ENCODE measurements around the gene KRTAP4-1.
"Not testable (repeated sequence)": the region's sequence is repeated elsewhere in the genome, so short reads cannot be mapped to it uniquely, and the experiment has no call there.

KRTAP4-1 gene

GRCh38 chr17:41184480-41184961, at the start of gene KRTAP4-1:
Gene KRTAP4-1 (minus strand): TSS chr17:41184911. CDS start chr17:41184854, 57 bp downstream.
- Histone ChIP-seq H3K27me3 (ENCODE audit: control insufficient read depth, insufficient read depth, low read length) (no peaks in the 10 kb centered on the region), H3K36me3 (ENCODE audit: control insufficient read depth, insufficient read depth, low read length) (no peaks in the 10 kb centered on the region), H3K9me3 (ENCODE audit: control insufficient read depth, insufficient read depth, low read length) (no peaks in the 10 kb centered on the region), H3K9ac (ENCODE audit: low read depth, low read length) (no peak within 1 kb of the TSS), H3K4me1 (ENCODE audit: control insufficient read depth, insufficient read depth, low read length) (no peaks in the 10 kb centered on the region), H3K4me3 (ENCODE audit: low read depth, low read length) (no peak within 1 kb of the TSS), H3K27ac (ENCODE audit: low read depth, low read length) (no peak within 1 kb of the TSS)

GRCh38 chr17:41232399-41233105, 47.8 kb upstream of the KRTAP4-1 start, which contains the start of gene KRTAP9-3:
Gene KRTAP9-3 (plus strand): TSS chr17:41232449. CDS start chr17:41232502, 53 bp downstream.
- H3K27me3 ChIP-seq (ENCODE audit: control insufficient read depth, insufficient read depth, low read length); H3K4me1 ChIP-seq (ENCODE audit: control insufficient read depth, insufficient read depth, low read length); H3K9me3 ChIP-seq (ENCODE audit: control insufficient read depth, insufficient read depth, low read length); H3K9ac ChIP-seq (ENCODE audit: low read depth, low read length); H3K36me3 ChIP-seq (ENCODE audit: control insufficient read depth, insufficient read depth, low read length); H3K27ac ChIP-seq (ENCODE audit: low read depth, low read length); H3K4me3 ChIP-seq (ENCODE audit: low read depth, low read length): not testable (repeated sequence)

GRCh38 chr17:41231731-41232130, 47.0 kb upstream of the KRTAP4-1 start:
- Histone ChIP-seq H3K4me3 (ENCODE audit: low read depth, low read length) (no peak overlapping the region), H3K4me1 (ENCODE audit: control insufficient read depth, insufficient read depth, low read length) (no peaks in the 10 kb centered on the region), H3K27ac (ENCODE audit: low read depth, low read length) (no peak overlapping the region), H3K36me3 (ENCODE audit: control insufficient read depth, insufficient read depth, low read length) (no peaks in the 10 kb centered on the region), H3K9ac (ENCODE audit: low read depth, low read length) (no peak overlapping the region), H3K9me3 (ENCODE audit: control insufficient read depth, insufficient read depth, low read length) (no peaks in the 10 kb centered on the region), H3K27me3 (ENCODE audit: control insufficient read depth, insufficient read depth, low read length) (no peaks in the 10 kb centered on the region)

- H3K27ac ChIP-seq (ENCODE audit: low read depth, low read length): no peak overlapping the region
- no peaks in the 10 kb centered on the region for H3K36me3 ChIP-seq (ENCODE audit: control insufficient read depth, insufficient read depth, low read length)
- H3K9ac ChIP-seq (ENCODE audit: low read depth, low read length): no peak overlapping the region
- no peak overlapping the region for H3K4me3 ChIP-seq (ENCODE audit: low read depth, low read length)
- no peaks in the 10 kb centered on the region for H3K4me1 ChIP-seq (ENCODE audit: control insufficient read depth, insufficient read depth, low read length)
- no peaks in the 10 kb centered on the region for H3K27me3 ChIP-seq (ENCODE audit: control insufficient read depth, insufficient read depth, low read length)
- no peaks in the 10 kb centered on the region for H3K9me3 ChIP-seq (ENCODE audit: control insufficient read depth, insufficient read depth, low read length)
Observed at GRCh38 chr17:41230094-41230493, 45.4 kb upstream of the KRTAP4-1 start.

GRCh38 chr17:41226598-41227095, 41.9 kb upstream of the KRTAP4-1 start, which contains the start of gene KRTAP9-2:
Gene KRTAP9-2 (plus strand): TSS chr17:41226648. CDS start chr17:41226655, 7 bp downstream.
- H3K27ac ChIP-seq (ENCODE audit: low read depth, low read length); H3K36me3 ChIP-seq (ENCODE audit: control insufficient read depth, insufficient read depth, low read length); H3K9me3 ChIP-seq (ENCODE audit: control insufficient read depth, insufficient read depth, low read length); H3K27me3 ChIP-seq (ENCODE audit: control insufficient read depth, insufficient read depth, low read length); H3K4me3 ChIP-seq (ENCODE audit: low read depth, low read length); H3K4me1 ChIP-seq (ENCODE audit: control insufficient read depth, insufficient read depth, low read length); H3K9ac ChIP-seq (ENCODE audit: low read depth, low read length): not testable (repeated sequence)

- no peak overlapping the region for H3K4me3 ChIP-seq (ENCODE audit: low read depth, low read length)
- no peaks in the 10 kb centered on the region for H3K9me3 ChIP-seq (ENCODE audit: control insufficient read depth, insufficient read depth, low read length)
- H3K9ac ChIP-seq (ENCODE audit: low read depth, low read length): no peak overlapping the region
- no peaks in the 10 kb centered on the region for H3K4me1 ChIP-seq (ENCODE audit: control insufficient read depth, insufficient read depth, low read length)
- no peaks in the 10 kb centered on the region for H3K36me3 ChIP-seq (ENCODE audit: control insufficient read depth, insufficient read depth, low read length)
- no peak overlapping the region for H3K27ac ChIP-seq (ENCODE audit: low read depth, low read length)
- no peaks in the 10 kb centered on the region for H3K27me3 ChIP-seq (ENCODE audit: control insufficient read depth, insufficient read depth, low read length)
Observed at GRCh38 chr17:41226051-41226450, 41.3 kb upstream of the KRTAP4-1 start.

GRCh38 chr17:41223821-41224220, 39.1 kb upstream of the KRTAP4-1 start:
- no peaks in the 10 kb centered on the region for H3K9me3 ChIP-seq (ENCODE audit: control insufficient read depth, insufficient read depth, low read length)
- no peak overlapping the region for H3K27ac ChIP-seq (ENCODE audit: low read depth, low read length)

GRCh38 chr17:41215681-41216080, 31.0 kb upstream of the KRTAP4-1 start:
- Histone ChIP-seq H3K36me3 (ENCODE audit: control insufficient read depth, insufficient read depth, low read length) (no peaks in the 10 kb centered on the region), H3K4me3 (ENCODE audit: low read depth, low read length) (no peak overlapping the region), H3K4me1 (ENCODE audit: control insufficient read depth, insufficient read depth, low read length) (no peaks in the 10 kb centered on the region), H3K27ac (ENCODE audit: low read depth, low read length) (no peak overlapping the region), H3K9ac (ENCODE audit: low read depth, low read length) (no peak overlapping the region), H3K27me3 (ENCODE audit: control insufficient read depth, insufficient read depth, low read length) (no peaks in the 10 kb centered on the region), H3K9me3 (ENCODE audit: control insufficient read depth, insufficient read depth, low read length) (no peaks in the 10 kb centered on the region)

More at GRCh38 chr17:41223821-41224220, 39.1 kb upstream of the KRTAP4-1 start:
- Histone ChIP-seq H3K9ac (ENCODE audit: low read depth, low read length) (no peak overlapping the region), H3K4me3 (ENCODE audit: low read depth, low read length) (no peak overlapping the region), H3K4me1 (ENCODE audit: control insufficient read depth, insufficient read depth, low read length) (no peaks in the 10 kb centered on the region), H3K36me3 (ENCODE audit: control insufficient read depth, insufficient read depth, low read length) (no peaks in the 10 kb centered on the region), H3K27me3 (ENCODE audit: control insufficient read depth, insufficient read depth, low read length) (no peaks in the 10 kb centered on the region)

- Histone ChIP-seq H3K27me3 (ENCODE audit: control insufficient read depth, insufficient read depth, low read length) (no peaks in the 10 kb centered on the region), H3K9me3 (ENCODE audit: control insufficient read depth, insufficient read depth, low read length) (0 out of 2 replicates have a peak, but pooled peaks cover 4% of the 10 kb centered on the region), H3K9ac (ENCODE audit: low read depth, low read length) (no peak overlapping the region), H3K4me1 (ENCODE audit: control insufficient read depth, insufficient read depth, low read length) (no peaks in the 10 kb centered on the region), H3K27ac (ENCODE audit: low read depth, low read length) (no peak overlapping the region), H3K36me3 (ENCODE audit: control insufficient read depth, insufficient read depth, low read length) (no peaks in the 10 kb centered on the region), H3K4me3 (ENCODE audit: low read depth, low read length) (no peak overlapping the region)
Observed at GRCh38 chr17:41212524-41213169, 27.9 kb upstream of the KRTAP4-1 start.

GRCh38 chr17:41211845-41212466, 27.2 kb upstream of the KRTAP4-1 start:
- Histone ChIP-seq H3K9ac (ENCODE audit: low read depth, low read length) (no peak overlapping the region), H3K27ac (ENCODE audit: low read depth, low read length) (no peak overlapping the region), H3K4me1 (ENCODE audit: control insufficient read depth, insufficient read depth, low read length) (no peaks in the 10 kb centered on the region), H3K4me3 (ENCODE audit: low read depth, low read length) (no peak overlapping the region), H3K9me3 (ENCODE audit: control insufficient read depth, insufficient read depth, low read length) (peaks cover 7% of the 10 kb centered on the region), H3K36me3 (ENCODE audit: control insufficient read depth, insufficient read depth, low read length) (no peaks in the 10 kb centered on the region), H3K27me3 (ENCODE audit: control insufficient read depth, insufficient read depth, low read length) (no peaks in the 10 kb centered on the region)
